Suppressor macrophage treated with lipopolysaccharide for 1 hour (primary cell): Measurements from ENCODE around the gene TREH.
A peak's percentile ranks its signal among the peaks of the same experiment; 100 is the strongest.

Source experiments
- DNase-seq, 3 donors: peaks; one replicate each; pipeline ENCODE4 v3.0.0-alpha.2; 2020 to 2022

TREH gene

DNA sequence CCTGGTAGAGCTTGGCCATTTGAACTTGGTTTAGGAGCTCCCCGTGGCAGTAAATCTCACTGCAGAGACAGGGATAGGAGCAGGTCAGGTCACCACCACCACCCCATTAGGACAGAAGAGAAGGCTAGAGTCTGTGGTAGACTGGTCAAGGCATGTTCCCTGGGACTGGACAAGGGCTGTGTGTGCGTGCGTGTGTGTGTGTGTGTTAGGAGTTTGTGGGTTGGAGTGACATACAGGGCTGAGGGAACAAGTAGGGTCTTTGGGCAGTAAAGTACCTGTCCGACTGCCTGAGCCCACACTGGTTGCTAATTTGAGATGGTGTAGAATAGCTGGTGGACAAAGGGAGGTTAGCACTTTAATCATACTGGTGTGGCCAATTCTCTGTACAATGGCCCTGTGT, 16.1 kb downstream of the TREH start:
- no peak for DNase-seq

DNA sequence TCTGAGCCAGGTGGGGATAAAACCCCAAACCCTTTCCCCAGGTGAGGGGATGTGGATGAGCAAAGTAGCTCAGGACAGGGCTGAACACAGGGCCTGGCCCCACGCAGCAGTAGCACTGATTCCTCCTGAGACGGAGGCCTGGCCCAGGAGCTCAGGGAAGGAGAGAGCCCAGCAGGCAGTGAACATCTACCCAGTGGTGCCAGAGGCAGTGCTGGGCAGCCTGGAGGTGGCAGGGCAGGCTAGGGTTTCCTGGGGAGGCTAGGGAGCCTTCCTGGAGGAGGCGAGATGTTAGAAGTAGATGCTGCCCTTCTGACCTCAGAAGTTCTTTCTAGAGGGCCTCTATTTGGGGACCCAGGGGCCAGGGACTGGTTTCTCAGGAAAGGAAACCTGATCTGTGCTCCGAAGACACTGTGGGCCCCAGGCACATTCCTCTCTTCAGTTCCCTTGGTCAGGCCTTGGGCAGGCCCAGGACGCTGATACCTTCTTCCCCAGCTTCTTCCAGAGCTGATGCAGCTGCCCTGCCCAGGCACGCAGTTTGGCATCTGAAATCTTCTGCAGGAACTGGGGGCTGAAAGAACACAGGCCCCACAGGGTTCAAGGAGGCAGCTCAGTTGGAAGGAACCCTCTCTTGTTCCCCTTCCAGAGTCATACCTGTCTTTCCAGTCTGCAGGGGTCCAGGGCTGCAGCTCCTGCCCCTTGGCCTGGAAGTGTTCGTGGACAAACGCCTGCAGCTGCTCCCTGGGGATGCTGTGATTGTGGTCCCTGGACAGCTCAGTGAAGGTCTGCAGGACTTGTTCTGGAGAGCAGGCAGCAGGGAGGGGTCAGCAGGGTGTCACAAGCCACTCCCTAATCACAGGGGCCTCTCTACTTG, 16.8 kb downstream of the TREH start:
- no peak for DNase-seq

DNA sequence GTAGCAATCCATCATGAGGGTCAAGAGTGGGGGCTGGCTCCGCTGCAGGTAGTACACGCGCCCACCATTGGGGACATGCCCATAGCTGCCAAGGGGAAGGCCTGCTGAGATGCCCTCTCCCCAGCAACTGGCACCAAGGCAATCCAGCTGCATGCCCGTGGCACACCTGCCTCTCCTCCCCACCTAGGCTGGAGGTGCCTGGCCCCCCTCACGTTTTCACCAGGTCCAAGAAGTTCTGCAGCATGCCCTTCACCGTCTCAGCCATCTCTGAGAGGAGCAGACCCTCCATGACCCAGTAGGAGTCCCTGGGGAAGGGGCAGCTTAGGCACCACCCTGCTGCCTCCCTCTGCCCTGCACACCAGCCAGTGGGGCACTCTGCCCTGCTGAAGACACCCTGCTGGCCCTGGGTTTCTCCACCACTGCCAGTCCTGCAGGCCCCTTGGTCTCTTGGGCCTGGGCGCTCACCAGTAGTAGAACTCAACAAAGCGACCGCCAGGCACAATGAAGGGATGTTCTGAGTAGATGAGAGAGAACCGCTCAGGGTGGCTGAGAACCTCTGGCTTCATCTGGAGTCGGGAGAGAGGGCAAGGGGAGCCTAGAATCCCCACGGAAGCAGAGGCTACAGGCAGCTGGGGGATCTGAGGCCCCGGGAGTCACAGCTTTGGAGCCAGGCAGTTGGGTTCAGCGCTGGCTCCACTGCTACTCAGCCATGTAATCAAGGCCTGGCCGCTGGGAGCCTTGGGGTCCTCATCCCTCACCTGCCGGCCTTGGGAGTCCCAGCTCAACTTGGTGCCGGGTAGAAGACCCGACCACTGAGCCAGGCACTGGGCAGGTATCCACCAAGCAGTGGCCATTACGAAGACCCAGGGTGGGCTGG, 17.8 kb downstream of the TREH start:
- DNase-seq, result no peak

DNA sequence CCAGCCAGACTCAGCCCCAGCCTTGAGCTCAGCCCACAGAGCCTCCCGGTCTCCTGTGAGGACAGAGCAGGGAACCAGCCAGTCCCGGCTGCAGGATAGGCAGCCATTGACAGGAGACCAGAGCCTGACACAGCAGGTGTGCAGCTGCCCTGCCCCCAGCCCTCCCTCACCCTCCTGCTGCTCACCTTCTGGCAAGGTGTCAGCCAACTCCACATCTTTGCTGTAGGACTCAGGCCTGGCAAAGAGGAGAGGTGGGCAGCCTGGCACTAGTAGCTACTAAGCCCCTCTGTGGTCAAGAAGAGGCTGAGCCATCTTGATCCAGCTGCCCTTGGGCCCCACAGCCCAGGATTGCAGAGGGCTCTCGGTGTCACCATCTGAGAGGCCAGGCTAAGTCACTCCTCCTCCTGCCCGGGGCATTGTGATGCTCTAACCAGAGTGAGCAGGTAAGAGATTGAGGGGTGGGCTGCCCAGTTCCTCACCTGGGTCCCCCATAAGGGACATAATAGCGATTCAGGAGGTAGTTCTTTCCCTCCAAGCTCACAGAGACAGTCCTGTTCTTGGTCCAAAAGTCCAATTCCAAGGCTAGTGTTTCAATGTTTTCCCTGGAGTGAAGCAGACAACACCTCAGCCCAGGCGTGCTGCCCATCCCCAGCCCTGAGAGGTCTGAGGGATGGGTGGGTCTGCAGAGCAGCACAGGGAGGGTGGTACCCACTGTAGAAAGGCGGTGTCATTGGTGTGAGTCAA, 18.6 kb downstream of the TREH start:
- no peak for DNase-seq

DNA sequence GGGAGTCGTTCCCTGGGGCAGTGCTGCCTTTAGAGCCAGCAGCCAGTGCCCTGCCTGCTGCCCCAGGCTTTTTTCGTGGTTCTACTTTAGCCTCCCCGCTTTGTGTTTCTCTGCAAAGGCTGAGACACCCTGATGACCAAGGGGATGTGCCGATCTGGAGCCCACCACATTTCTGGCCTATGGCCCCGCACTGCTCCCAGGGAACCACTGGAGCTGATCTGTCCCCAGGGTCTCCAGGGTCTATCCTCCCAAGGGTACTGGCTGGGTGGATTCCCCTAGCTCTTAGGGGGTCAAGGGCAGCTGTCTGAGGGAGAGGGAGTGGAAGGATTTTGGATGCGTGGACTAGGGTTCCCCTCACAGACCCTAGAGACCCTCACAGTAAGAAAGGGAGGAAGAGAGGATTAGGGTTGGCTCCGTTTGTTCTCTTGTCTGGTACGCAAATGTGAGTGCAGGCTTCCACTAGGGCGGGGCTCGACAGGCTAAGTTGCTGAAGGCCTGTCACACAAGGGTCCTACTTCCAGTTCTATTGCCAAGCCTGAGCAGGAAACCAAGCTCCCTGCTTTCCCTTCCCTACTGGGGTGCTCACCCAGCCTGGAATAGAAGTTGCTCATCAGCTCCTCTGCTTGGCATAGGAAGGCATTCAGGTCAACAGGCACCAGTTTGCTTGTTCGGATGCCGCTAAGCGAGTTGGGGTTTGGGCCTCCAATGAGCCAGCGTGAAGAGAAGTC, 19.3 kb downstream of the TREH start:
- no peak for DNase-seq

DNA sequence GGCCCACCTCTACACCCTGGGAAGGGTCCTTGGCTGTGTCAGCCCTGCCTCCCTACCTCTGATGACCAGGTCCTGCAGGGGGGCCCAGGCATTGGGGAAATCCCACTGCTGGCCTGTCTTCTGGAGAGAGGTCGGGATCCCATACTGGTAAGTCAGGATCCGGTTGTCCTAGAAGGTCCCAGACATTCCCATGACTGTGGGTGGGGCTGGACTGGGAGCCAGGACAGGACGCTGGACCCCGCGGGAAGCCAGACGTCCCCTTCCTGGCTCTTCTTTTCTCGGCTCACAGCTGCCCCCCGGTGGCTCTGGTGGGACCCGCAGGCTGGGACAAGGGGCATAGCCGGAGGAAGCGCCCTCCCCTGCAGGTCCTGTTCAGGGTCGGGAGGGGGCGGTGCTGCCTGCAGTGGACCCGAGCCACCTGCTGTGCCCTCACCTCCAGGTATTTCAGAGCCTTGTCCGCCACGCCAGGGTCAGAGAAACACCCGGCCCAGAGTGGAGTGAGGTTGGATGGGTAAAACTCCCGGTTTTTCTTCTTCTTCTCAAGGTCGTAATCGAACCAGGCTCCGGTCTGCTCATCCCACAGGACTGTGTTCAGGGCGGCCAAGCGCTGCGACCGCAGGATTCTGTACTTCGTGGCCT, 20.0 kb downstream of the TREH start:
- peak; percentile 84 to 92 (median 87) for DNase-seq

DNA sequence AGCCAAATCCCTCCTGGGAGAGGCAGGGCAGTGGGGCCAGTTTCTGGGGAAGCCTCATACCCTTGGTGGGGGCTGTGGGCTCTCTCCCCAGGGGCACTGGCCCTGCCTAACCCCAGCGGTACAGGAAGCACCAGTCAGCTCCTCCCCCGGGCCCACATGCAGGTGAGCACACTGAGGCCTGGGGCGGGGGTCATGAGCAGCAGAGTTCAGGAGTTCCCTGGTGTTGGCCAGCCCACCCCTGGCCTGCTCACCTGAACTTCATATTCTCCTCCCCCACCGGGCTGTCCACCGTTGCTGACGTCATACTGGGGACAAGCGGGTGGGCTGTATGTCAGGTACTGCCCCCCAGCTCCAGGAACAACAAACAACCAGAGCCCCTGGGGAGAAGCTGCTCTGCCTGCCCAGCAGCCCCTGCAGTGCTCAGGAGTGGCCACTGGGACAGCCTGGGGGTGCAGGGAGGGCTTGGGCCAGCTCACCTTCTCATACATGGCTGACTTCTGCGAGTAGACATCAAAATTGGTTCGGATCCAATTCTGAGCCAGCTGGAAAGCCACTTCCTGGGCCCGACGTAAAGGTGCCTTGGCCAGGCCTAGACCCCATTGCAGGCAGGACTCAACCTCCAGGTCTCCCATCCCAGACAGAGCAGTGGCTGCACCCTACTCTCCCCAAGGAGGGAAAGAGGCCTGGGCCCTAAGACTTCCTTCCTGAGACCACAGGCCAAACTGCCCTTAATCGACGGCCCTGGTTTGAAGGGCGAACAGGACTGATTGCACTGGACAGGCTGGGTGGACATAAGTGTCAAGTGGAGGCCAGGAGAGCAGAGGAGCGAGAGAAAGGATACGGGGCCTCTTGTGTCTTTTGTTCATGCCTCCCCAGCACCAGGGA, 20.8 kb downstream of the TREH start:
- DNase-seq, result no peak

DNA sequence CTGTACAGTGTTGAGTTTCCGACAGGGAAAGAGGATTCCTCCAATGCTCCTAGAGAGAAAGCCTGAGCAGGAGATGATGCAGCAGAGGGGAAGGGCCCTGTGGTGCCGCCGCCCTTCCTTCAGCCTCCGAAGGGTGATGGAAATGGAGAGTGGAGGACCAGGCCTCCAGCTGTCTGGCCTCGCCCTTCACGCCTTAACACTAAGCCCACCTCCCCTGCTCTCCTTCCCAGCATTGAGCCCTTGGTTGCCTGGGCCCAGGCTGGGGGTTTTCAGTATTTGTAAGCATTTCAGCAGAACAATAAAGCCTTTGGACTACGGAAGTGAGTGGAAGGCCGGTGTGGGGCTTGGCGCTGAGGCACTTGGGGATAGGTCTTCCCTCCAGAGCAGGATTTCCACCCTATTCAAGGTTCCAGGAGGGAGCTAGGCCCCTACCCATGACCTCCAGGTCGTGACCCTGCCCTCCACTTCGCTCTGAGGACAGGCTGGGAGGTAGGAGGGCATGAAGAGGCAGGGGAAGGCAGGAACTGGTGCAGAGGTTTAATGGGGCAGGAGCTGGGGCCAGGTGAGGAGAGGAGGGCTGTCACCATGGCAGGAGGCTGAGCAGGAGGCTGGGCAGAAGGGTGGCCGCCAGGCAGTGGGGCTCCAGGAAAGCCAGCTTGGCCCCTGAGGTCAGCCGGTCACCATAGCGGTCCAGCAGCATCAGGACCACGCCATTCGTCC, 21.6 kb downstream of the TREH start:
- DNase-seq, result no peak

DNA sequence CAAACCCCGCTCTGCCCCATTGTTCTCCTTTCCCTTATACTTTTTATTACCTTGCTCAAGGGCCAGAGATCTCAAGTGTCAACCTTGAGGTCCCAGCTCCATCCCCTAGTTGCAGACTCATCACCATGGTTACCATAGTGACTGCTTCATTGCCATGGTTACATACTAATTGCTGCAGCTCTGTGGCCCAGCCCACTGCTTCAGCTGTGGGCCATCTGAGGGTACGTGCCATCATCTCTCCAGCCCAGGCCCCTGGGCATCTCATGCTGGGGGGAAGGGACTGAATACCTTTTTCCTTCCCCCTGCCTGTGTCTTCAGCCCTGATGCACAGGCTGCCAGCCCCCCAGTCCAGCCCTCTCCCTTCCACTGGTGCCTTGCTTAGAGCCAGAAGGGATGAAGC, 22.2 kb downstream of the TREH start:
- DNase-seq, result no peak

DNA sequence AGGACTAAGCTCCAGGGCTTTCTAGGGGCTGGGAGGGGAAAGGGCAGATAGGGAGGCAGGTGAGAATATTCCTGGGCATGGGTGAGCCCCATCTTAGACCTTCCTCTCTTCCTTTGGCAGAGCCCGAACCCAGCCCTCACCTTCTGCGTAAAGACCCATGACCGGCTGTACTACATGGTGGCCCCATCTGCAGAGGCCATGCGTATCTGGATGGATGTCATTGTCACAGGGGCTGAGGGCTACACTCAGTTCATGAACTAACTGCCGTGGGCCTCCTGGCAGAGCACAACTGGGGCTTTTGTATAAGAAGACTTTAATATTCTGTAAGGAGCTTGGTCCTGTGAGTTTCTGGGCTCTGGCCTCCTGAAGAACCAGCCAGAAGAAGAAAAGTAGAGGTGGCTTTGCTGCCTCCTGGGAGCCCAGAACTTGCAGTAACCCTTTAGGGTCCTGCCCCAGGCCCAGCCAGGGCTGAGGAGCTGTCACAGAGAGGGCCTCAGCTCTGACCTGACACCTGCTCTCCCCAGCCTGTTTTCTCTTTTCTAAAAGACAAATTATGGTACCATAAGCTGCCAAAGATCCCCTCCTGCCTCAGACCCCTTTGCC, 22.8 kb downstream of the TREH start:
- DNase-seq, result no peak

DNA sequence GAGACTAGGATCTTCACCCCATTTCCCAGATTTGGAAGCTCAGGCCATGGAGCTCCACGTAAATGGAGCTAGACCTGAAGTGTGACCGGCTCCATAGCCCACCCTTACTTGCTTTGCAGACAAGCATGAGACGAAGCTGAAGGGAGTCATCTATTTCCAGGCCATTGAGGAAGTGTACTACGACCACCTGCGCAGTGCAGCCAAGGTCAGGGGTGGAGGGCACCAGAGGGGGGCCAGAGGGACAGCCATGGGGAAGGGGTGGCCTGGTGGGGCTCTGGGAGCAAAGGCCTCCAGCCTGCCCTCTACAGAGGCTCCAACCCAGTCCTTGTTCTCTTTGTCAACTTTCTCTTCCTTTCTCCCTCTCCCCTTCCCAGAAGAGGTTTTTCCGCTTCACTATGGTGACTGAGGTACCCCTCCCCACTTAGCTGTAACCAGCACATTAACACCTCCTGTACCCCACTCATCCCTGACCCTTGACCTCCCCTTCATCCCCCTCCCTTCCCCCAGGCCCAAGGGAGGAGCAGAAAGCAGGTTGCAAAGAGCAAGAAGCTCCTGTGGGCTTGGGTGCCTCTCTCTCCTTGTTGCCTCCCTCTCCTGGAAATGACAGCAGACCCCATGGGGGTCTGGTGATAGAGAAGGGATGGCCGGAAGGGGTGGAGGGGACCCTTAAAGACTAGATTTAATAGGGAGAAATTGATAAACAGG, 23.8 kb downstream of the TREH start:
- no peak for DNase-seq

DNA sequence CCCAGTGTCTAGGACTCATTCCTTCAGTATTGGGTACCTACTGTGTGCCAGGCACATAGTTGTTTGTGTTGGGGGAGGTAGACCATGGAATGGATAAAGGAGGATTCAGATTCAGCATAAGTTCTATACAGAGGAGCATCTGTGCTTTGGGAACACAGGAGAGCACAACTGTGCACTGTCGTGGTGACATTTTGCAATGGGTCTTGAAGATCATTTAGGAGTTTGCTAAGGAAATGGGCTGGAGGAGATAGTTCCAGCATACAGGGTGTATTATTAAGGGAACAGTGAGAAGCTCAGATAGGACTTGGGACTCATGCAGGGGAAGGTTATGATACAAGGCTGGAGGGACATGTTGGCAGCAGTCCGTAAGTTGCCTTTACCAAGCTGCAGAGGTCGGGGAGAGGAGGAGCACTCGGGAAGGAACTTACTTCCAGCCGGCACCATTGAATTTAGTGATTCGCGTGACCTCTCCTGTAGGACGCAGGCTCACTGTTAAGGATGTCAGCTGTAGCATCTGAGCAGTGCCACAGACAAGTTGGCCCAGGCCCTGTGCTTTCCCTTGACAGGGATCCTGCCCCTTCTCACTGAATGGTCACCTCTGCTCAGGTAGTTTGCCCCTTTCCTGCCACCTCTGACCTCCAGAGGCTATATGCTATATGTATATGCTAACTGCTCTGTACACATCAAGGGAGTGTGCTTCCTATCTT, 25.6 kb downstream of the TREH start:
- no peak for DNase-seq

DNA sequence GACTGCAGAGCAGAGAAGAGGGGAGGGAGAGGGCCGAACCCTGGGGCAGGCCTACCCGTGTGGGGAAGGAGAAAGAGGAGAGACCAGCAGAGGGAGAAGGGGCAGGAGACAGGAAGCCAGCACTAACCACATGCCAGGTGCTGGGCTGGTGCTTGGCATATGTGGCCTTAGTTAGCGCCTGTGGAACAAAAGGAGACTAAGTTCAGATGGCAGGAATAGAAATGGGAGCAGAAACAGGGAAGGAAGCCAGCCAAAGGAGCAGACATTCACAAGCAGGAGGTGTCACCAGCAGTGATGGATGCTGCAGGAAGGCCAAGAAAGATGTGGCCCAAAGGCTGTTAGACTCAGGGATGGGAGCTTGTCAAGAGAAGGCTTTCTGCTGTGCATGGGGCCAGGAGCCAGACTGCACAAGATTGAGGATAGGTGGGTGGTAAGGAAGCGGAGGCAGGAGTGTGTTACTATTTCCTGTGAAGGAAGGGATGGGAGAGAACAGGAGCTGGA, 26.7 kb downstream of the TREH start:
- no peak for DNase-seq

DNA sequence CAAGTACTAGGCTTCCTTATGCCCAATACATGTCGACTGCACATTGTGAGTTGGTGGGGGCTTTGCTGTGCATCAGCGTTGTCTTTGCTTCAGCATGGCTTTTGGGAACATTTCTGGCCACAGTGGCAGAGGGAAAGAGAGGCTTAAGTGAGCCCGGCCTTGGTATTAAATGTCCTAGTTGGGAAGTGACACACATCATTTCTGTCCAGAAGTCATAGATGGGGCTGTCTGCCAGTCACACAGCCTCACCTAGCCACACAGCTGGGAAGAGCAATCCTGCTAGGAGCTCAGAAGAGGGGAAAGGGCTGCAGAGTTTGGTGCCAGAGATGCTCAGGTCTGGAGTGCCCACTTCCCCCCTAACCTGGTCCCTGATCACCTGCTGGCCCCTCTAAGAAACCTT, 27.6 kb downstream of the TREH start:
- DNase-seq, result no peak

DNA sequence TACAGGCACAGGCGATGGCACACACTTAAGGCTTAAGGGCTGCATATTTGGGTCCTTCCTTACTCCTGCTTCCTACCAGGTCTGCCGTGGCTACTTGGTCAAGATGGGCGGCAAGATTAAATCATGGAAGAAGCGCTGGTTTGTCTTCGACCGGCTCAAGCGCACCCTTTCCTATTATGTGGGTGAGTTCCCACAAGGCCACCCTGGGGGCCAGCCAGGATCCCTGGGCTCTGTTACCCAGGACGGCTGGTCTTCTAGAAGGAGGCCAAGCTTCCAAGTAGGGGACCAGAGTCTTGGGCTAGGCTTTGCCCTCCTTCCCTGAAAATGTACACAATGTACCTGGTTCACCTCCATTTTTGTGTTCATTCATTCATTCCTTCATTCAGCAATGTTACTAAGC, 29.1 kb downstream of the TREH start:
- no peak for DNase-seq

DNA sequence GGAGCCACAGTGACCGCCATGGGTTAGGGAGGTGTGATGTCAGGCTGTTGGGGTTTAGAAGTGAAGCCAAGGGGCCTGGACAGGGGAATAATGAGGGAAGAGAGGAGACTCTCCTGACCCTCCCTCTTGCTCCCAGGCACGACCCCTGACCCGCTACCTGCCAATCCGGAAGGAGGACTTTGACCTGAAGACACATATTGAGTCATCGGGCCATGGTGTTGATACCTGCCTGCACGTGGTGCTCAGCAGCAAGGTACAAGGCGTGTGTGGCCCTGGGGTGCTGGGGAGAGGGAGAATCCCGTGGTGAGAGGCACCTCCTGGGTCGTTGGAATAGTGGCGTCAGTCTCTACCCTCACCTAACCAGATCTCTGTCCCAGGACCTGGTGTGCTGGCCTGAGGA, 29.5 kb downstream of the TREH start:
- no peak for DNase-seq

DNA sequence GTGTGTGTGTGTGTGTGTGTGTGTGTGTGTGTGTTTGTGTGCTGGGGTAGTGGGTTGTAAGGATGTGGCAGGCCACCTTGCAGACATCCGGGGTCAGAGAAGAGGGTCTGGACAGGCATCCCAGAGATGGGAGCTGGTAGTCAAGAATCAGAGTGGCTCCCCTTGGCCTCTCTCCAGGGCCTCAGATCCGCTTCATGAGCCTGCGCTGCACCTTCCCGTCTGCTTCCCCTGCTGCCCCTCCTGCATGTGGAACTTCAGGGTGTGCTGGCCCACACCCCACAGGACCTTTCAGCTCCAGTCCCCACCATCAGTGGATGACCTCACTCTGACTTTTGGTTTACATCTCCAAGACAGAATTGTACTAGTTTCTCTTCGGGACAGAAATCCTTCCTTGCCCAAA, 31.2 kb downstream of the TREH start:
- no peak for DNase-seq

DNA sequence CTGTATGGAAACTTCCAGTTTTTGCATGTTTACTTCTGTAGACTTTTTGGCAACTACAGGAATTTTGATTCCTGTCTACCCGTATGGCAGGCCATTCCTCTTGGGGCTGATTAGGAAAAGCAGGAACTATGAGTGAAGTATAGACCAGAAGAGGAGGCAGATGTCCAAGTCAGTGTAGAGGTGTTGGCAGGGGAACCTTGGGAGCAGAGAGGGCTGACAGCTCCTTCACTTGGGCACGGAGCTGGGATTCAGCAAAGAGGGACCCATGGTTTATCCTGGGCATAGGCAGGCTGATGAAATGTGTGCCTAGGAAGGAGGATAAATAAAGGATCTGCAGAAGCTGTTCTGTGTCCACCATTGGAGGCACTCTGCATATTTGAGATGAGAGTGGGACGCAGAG, 33.1 kb downstream of the TREH start:
- DNase-seq, result no peak
